Renal pelvis (tissue), 4 donors: ENCODE data around the gene ACAD11. TPM values are rescaled to one million over a fixed set of nuclear protein-coding genes. Genes with fewer than 3 reads are reported as not detected.
"Not testable (repeated sequence)": the region's sequence is repeated elsewhere in the genome, so short reads cannot be mapped to it uniquely, and the experiment has no call there.

Experiments
- DNase-seq: peaks from one replicate; pipeline ENCODE4 v3.0.0-alpha.2; 2013
- polyA plus RNA-seq, 3 donors: library from polyadenylated mRNA; unstranded; fragments of 120-200 nt; gene quantifications; one replicate each; pipeline ENCODE4 v1.2.1, GENCODE V29; 2013; ENCODE audit not compliant: insufficient read length in 3 of 3

Gene ACAD11
- polyA plus RNA-seq, 3 donors: 35.5 to 63.4 (median 50.5) TPM

DNA sequence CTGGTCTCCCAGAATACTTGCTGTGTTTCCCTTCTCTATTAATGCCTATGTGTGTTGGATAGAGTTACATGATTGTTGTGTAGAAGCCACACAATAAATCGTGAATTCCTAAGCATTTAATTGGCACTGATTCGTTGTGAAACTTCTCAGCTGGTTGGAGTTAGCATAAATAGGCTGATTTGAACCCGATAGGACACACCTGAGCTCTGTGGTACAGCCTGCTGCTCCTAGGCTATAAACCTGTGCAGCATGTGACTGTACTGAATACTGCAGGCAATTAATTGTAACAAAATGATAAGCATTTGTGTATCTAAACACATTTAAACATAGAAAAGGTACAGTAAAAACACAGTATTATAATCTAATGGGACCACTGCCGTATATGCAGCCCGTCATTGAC is 4.9 kb downstream of the ACAD11 start:
- no peak for DNase-seq

GRCh38 chr3:132654190-132654589 is 5.4 kb downstream of the ACAD11 start:
- DNase-seq: no peak

DNA sequence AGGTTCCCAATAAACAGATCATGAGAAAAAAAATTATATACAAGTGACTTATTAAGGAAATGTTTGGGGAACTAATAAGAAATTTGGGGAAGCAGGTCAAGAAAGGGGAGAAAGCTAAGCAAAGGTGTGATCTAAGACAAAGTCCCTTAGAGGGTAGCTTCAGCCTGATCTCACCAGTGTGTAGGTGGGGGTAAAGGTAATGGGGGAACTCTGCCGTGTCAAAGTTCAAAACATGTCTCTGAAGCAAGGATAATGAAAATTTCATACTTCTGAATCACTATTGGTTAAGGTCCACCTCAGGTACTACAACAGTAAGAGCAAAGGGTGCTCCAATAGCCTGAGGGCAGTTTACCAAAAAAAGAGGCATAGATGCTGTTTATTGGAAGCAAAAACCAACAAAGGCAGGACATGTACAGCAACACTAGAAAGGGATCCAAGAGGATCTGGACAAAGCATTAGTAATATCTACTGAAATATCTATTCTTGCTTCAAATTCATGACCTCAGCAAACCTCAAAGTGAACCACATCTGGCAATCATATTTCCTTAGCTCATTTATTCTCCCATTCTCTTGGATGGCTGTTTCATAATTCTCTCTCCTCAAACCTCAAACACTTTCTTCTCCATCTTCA is 6.9 kb downstream of the ACAD11 start:
- DNase-seq: no peak

GRCh38 chr3:132650153-132650552 is 9.5 kb downstream of the ACAD11 start:
- DNase-seq: no peak

DNA sequence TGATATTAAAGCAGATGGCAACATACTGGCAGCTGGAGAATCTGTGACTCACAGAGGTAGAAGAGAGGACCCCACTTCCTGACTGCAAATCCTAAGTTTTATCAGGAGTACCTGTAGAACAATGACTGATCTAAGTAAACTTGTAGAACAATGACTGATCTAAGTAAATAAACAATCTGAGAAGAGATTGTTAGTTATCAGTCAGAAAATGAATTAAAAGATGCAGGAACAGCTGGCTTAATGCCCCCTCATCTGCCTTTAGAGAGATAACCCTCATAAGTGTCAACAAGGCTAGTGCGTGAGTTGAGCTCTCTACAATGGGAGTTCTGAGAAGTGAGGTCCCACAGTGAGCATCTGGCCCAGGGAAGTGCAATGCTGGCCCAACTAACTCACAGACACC is 14.6 kb downstream of the ACAD11 start:
- DNase-seq: no peak

GRCh38 chr3:132643366-132643765 is 16.2 kb downstream of the ACAD11 start:
- DNase-seq: no peak

GRCh38 chr3:132642539-132642847 is 17.1 kb downstream of the ACAD11 start:
- no peak for DNase-seq

DNA sequence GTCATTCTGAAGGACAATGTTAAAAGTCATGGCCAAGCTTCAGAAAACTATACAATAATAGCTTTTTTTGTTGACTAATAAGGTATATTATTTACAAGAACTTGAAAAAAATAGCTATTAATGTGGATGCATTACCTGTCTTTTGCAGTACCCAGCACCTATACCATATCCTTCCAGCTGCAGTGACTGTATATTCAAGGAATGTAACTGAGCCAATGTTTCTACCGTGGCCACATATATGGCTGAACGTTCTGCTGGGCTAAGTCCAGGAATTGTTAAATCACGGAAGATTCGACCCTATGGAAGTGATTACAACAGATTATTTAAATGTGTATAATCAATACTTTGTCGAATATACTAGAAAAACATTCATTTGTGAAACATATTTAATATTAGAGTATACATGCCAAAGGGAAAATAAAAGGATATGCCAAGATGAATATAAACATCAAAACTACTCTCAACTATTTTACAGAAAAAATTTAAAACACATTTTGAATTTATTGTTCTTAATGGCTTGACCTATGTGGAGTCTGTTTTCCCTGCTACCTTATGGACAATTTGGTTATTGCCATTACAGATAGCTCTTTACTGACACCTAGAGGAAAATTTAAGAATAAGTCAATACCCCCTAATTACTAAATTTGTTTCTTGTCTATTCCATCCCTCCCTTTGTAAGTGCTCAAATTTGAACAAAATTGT is 17.6 kb downstream of the ACAD11 start:
- no peak for DNase-seq

DNA sequence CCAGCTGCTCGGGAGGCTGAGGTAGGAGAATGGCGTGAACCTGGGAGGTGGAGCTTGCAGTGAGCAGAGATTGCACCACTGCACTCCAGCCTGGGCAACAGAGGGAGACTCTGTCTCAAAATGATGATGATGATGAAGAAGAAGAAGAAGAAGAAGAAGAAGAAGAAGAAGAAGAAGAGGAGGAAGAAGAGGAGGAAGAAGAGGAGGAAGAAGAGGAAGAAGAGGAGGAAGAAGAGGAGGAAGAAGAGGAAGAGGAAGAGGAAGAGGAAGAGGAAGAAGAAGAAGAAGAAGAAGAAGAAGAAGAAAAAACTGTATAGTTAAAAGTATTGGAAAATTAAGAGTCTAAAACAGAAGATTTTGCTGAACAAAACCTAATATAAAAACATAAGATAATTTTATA is 18.2 kb downstream of the ACAD11 start:
- DNase-seq: not testable (repeated sequence)

GRCh38 chr3:132638706-132639105 is 20.9 kb downstream of the ACAD11 start:
- no peak for DNase-seq

DNA sequence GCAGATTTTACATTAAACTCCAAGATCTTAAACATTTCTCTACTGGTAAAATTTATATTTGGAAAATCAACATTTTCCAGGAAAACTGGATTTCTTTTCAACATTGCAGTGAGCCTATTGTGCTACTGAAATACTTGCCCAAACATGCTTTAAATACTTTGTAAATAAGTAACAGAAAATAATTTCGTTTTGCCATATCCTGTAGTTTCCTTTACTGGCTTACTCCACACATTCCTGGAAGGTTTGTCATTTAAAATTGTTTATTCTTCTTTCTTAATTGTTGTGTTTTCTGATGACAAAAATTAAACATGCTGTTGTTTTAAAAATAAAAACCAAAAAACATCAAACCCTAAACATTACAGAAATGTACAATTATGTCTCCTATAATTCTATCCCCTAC is 22.0 kb downstream of the ACAD11 start:
- DNase-seq: no peak

DNA sequence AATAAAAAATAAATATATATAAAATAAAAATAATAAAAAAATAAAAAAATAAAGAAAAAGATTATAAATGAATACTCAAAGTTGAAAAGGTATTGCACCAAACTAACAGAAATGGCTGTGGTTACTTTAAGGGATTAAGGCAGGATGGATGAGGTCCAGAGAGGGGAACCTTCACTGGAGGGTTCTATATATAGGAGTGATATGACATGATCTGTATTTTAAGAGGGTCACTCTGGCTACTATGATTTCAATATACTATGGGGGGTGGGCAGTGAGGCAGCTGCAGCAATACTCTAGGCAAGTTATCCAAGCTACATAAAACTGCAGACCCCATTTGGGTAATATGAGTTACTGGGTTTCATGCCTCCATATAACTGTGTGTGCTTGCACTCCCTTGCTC is 24.6 kb downstream of the ACAD11 start:
- DNase-seq: no peak

GRCh38 chr3:132630612-132631011 is 29.0 kb downstream of the ACAD11 start:
- no peak for DNase-seq

DNA sequence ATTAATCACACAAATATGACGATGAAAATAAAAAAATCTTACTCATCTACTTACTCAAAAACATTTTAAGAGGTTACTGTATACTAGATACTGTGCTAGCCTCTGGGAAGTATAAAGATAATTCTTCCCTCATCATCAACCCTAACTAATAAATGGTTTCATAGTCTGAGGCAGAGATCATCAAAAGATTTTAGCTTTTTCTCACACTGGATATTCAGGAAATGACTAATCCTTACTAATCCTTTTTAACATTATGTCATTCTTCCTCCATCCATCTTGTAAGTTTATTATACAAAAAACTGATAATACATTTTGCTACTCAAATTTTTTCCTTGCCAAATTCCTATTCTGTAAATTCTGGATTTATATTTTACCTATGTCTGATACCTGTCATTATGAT is 29.7 kb downstream of the ACAD11 start:
- DNase-seq: no peak

DNA sequence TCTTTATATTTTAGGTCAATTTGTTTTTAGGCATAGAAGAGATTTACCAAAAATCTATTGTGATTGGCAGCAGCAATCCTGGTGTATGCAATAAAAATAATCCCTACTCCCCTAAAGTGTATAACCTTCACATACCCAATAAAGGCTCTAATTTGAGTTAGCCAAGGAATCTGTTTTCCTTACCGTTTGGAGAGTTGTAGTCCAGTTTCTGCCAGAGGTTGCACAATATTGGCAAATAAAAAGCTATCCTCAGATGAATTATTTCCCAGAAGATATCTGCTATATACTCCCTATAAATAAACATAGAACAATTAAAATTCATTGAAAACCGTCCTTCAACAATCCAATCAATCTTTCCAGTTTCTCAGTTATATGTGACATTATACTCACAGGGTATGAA is 31.5 kb downstream of the ACAD11 start:
- DNase-seq: no peak

DNA sequence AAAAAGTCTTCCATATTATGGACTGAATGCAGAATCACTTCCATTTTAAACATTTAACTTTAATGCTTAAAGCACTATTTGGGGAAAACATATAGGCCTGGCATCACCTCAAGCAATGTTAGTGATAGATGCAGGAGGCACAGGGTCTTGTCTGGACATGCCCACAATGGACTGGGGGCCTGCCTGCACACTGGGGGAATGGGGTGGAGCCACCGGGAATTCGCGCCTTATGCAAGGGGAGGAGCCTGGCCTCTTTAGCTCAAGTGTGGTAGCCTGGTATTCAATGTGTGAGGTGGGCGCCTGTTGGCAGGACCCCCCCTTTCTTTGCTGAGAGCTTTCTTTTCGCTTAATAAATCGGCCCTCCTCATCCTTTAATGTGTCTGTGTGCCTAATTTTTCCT is 32.7 kb downstream of the ACAD11 start:
- DNase-seq: no peak

DNA sequence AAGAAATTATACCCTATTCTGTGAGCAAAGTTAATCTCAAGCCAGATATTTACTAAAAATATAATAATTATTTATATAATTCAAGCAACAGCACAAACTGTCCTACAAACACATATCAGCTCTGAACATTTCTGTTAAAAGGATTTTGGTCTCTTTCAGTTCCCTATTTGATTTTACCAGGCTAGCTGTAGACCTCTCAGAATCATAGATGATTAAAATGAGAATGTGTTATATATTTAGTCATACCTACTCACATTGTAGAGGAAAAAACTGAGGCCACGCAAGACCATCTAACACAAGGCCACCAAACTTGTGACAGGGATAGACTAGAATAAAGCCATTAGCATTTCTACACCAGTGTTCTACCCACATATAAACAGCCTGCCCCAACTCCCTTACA is 34.0 kb downstream of the ACAD11 start:
- DNase-seq: no peak

GRCh38 chr3:132624790-132625189 is 34.8 kb downstream of the ACAD11 start:
- DNase-seq: no peak

- no peak for DNase-seq
Measured at GRCh38 chr3:132623646-132624045, 36.0 kb downstream of the ACAD11 start.

- DNase-seq: no peak
Measured at GRCh38 chr3:132622761-132623160, 36.8 kb downstream of the ACAD11 start.

DNA sequence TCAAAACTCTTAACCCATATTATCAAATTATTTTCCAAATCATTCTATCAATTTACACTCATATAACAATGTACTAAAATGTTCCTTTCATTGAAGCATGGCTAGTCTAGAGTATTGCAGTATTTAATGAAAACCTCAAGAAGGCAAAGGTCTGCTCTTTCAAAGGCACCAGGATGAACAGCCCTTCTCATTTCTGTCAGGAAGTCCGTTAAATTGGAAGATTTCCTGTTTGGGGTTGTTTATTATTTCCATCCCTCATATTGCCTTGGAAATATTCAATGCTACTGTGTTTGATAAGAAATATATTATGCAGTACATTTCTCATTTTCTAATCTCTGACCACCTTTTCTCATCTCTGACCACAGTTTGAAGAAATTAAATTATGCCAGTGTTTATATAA is 37.5 kb downstream of the ACAD11 start:
- no peak for DNase-seq

GRCh38 chr3:132616780-132617179 is 42.8 kb downstream of the ACAD11 start:
- DNase-seq: no peak

DNA sequence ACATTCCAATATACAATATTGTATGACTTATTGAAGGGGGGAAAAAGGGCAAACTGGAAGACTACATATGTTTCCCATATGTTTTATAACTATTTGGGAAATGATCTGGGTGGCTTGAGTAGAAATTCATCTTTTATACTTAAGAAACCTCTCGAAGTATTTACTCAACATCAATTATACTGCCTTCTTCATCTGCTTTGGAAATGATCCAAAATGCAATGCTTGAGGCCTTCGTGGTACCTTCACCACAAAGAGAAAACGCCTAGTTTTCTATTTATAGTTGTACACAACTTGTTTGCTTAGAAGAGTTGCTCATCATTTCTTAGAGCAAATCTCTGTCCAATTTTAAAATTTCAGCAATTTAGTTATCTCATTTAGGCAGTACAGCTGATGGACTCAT is 43.7 kb downstream of the ACAD11 start:
- DNase-seq: no peak

- not testable (repeated sequence) for DNase-seq
Measured at GRCh38 chr3:132615301-132615700, 44.3 kb downstream of the ACAD11 start.
